H9 (cell line): Measurements from ENCODE around the gene SLA2. TPM values are rescaled to one million over a fixed set of nuclear protein-coding genes. Genes with fewer than 3 reads are reported as not detected.

ENCODE experiments used
- DNase-seq: peaks from one replicate; pipeline ENCODE4 v3.0.0-alpha.2; 2017
- H2AFZ ChIP-seq: one replicate; pipeline ENCODE4 v1.6.1; 2013; ENCODE audit warnings: mild to moderate bottlenecking, low read length, control low read depth, moderate library complexity
- H2AK5ac ChIP-seq: 2 replicates; pipeline ENCODE4 v1.6.1; 2013; ENCODE audit warnings: low read length, control low read depth, mixed read lengths; ENCODE audit not compliant: insufficient read length
- H2BK120ac ChIP-seq: one replicate; pipeline ENCODE4 v1.6.1; 2013; ENCODE audit warnings: low read depth, mild to moderate bottlenecking, low read length, control low read depth, inconsistent platforms; ENCODE audit not compliant: poor library complexity, severe bottlenecking
- H2BK12ac ChIP-seq: 2 replicates; pipeline ENCODE4 v1.6.1; 2013; ENCODE audit warnings: low read length, control low read depth, mixed read lengths, low read depth; ENCODE audit not compliant: insufficient read length
- H2BK15ac ChIP-seq: 2 replicates; pipeline ENCODE4 v1.6.1; 2013; ENCODE audit warnings: low read depth, low read length, control low read depth
- H2BK20ac ChIP-seq: one replicate; pipeline ENCODE4 v1.6.1; 2013; ENCODE audit warnings: low read depth, mild to moderate bottlenecking, low read length, control low read depth, inconsistent platforms; ENCODE audit not compliant: poor library complexity, severe bottlenecking
- H2BK5ac ChIP-seq: 2 replicates; pipeline ENCODE4 v1.6.1; 2013; ENCODE audit warnings: low read length, control low read depth, mixed read lengths; ENCODE audit not compliant: insufficient read length
- H3K14ac ChIP-seq: 2 replicates; pipeline ENCODE4 v1.6.1; 2013; ENCODE audit warnings: low read length, control low read depth; ENCODE audit not compliant: insufficient read depth
- H3K18ac ChIP-seq: 2 replicates; pipeline ENCODE4 v1.6.1; 2013; ENCODE audit warnings: low read depth, mild to moderate bottlenecking, mixed read lengths, low read length, control low read depth; ENCODE audit not compliant: insufficient read length
- H3K23ac ChIP-seq: 2 replicates; pipeline ENCODE4 v1.6.1; 2013; ENCODE audit warnings: low read length, control low read depth, mixed read lengths, low read depth; ENCODE audit not compliant: insufficient read length
- H3K23me2 ChIP-seq: 2 replicates; pipeline ENCODE4 v1.6.1; 2013; ENCODE audit warnings: low read depth, mild to moderate bottlenecking, mixed read lengths, low read length, control low read depth; ENCODE audit not compliant: insufficient read length, poor library complexity, severe bottlenecking
- H3K27ac ChIP-seq: 2 replicates; pipeline ENCODE4 v1.5.1; 2013; ENCODE audit warnings: low read length, control low read depth, mixed read lengths, low read depth; ENCODE audit not compliant: insufficient read length
- H3K27me3 ChIP-seq: 2 replicates; pipeline ENCODE4 v1.6.1; 2013; ENCODE audit warnings: low read length, control low read depth, inconsistent platforms; ENCODE audit not compliant: insufficient read depth
- H3K4ac ChIP-seq: 2 replicates; pipeline ENCODE4 v1.6.1; 2013; ENCODE audit warnings: low read depth, mild to moderate bottlenecking, control low read depth, inconsistent platforms, low read length, moderate library complexity
- H3K4me1 ChIP-seq: 2 replicates; pipeline ENCODE4 v1.6.1; 2013; ENCODE audit warnings: low read length, control low read depth, inconsistent platforms; ENCODE audit not compliant: insufficient read depth
- H3K4me2 ChIP-seq: 2 replicates; pipeline ENCODE4 v1.6.1; 2013; ENCODE audit warnings: low read length, control low read depth, mixed read lengths; ENCODE audit not compliant: insufficient read length, insufficient read depth
- H3K56ac ChIP-seq: 2 replicates; pipeline ENCODE4 v1.6.1; 2013; ENCODE audit warnings: low read depth, mild to moderate bottlenecking, mixed read lengths, low read length, control low read depth; ENCODE audit not compliant: insufficient read length
- H3K79me1 ChIP-seq: 2 replicates; pipeline ENCODE4 v1.6.1; 2013; ENCODE audit warnings: low read depth, mild to moderate bottlenecking, moderate library complexity, low read length, control low read depth, inconsistent platforms; ENCODE audit not compliant: insufficient read depth, poor library complexity, severe bottlenecking
- H3K79me2 ChIP-seq: 2 replicates; pipeline ENCODE4 v1.6.1; 2013; ENCODE audit warnings: low read length, control low read depth, inconsistent platforms; ENCODE audit not compliant: insufficient read depth
- H3K9ac ChIP-seq: 2 replicates; pipeline ENCODE4 v1.6.1; 2013; ENCODE audit warnings: low read length, control low read depth, mixed read lengths; ENCODE audit not compliant: insufficient read length; ENCODE audit errors: extremely low read depth
- H3K9me3 ChIP-seq: one replicate; pipeline ENCODE4 v1.6.1; 2013; ENCODE audit warnings: low read depth, low read length, inconsistent platforms; ENCODE audit not compliant: control insufficient read depth
- H3T11ph ChIP-seq: one replicate; pipeline ENCODE4 v1.6.1; 2013; ENCODE audit warnings: mild to moderate bottlenecking, low read length, control low read depth, inconsistent platforms
- H4K20me1 ChIP-seq: one replicate; pipeline ENCODE4 v1.6.1; 2013; ENCODE audit not compliant: control insufficient read depth, insufficient read length, insufficient read depth
- H4K5ac ChIP-seq: 2 replicates; pipeline ENCODE4 v1.6.1; 2013; ENCODE audit warnings: low read depth, mild to moderate bottlenecking, mixed read lengths, low read length, control low read depth; ENCODE audit not compliant: insufficient read length
- H4K8ac ChIP-seq: replicated peaks from 2 replicates; pipeline ENCODE4 v1.6.1; 2013; ENCODE audit warnings: low read length, control low read depth, mixed read lengths, low read depth; ENCODE audit not compliant: insufficient read length
- H4K91ac ChIP-seq: 2 replicates; pipeline ENCODE4 v1.6.1; 2013; ENCODE audit warnings: low read depth, mild to moderate bottlenecking, moderate library complexity, mixed read lengths, low read length, control low read depth; ENCODE audit not compliant: insufficient read length
- H3K27ac Mint-ChIP-seq, 3 experiments: 2 replicates in 2 of 3; 3 replicates in 1 of 3; pipeline ENCODE4 v1.8.0; 2020 to 2021; ENCODE audit warnings: mixed read lengths in 3 of 3, mild to moderate bottlenecking in 1 of 3, moderate library complexity in 1 of 3
- H3K27me3 Mint-ChIP-seq: 2 replicates; pipeline ENCODE4 v1.8.0; 2021; ENCODE audit warnings: low read depth, mild to moderate bottlenecking, moderate library complexity, mixed read lengths
- H3K36me3 Mint-ChIP-seq, 3 experiments: 2 replicates in 2 of 3; 3 replicates in 1 of 3; pipeline ENCODE4 v1.8.0; 2020 to 2021; ENCODE audit warnings: low read depth in 3 of 3, mixed read lengths in 3 of 3; ENCODE audit not compliant: insufficient read depth in 1 of 3
- H3K4me1 Mint-ChIP-seq, 2 experiments: 2 replicates each; pipeline ENCODE4 v1.8.0; 2020; ENCODE audit warnings: mixed read lengths in 2 of 2
- H3K4me3 Mint-ChIP-seq, 2 experiments: 2 replicates in 1 of 2; 3 replicates in 1 of 2; pipeline ENCODE4 v1.8.0; 2020 to 2021; ENCODE audit warnings: mild to moderate bottlenecking in 2 of 2, mixed read lengths in 2 of 2, moderate library complexity in 1 of 2
- H3K9me3 Mint-ChIP-seq, 2 experiments: 2 replicates in 1 of 2; 3 replicates in 1 of 2; pipeline ENCODE4 v1.8.0; 2020; ENCODE audit warnings: mild to moderate bottlenecking in 2 of 2, mixed read lengths in 2 of 2, moderate library complexity in 1 of 2
- CTCF ChIP-seq: fragments of 200-600 bp; sonication (generic); conservative IDR thresholded peaks from 3 replicates; pipeline ENCODE4 v1.8.0; 2021; ENCODE audit warnings: antibody characterized with exemption, mild to moderate bottlenecking
- WGBS: extraction: QIAGEN DNeasy Blood & Tissue Kit; methylation state at CpG from one replicate; pipeline ENCODE4 v1.1.7; 2013; ENCODE audit warnings: missing lambda C conversion rate, low lambda C conversion rate, mixed read lengths; ENCODE audit not compliant: insufficient read length; ENCODE audit errors: extremely low coverage; 5-methylcytosine and 5-hydroxymethylcytosine counted together
- total RNA-seq: library from RNA; stranded (reverse); gene quantifications from 2 replicates; pipeline ENCODE4 v1.2.1, GENCODE V29; 2021

The SLA2 gene
- total RNA-seq, 1 experiment from 2014 or later, result 0.20 TPM

GRCh38 chr20:36571564-36572504 is 74.2 kb downstream of the SLA2 start:
- Mint-ChIP-seq H3K36me3 (peaks cover 1 to 15% (median 11%) of the 10 kb centered on the region in 3 experiments; a peak in 6 of 7 replicates), H3K27ac (peak overlapping the region; percentile 98 to 99 (median 99)), H3K27me3 (no peaks in the 10 kb centered on the region), H3K4me3 (peak overlapping the region; percentile 76 to 77), H3K9me3 (no peaks in the 10 kb centered on the region; a peak in 1 of 5 replicates), H3K4me1 (peaks cover 56% of the 10 kb centered on the region in 2 experiments)
- H4K5ac ChIP-seq, result no peak overlapping the region
- peaks cover 6% of the 10 kb centered on the region; the same call in 1 of the 2 replicates for H3K79me2 ChIP-seq
- H3K9ac ChIP-seq, result peak overlapping the region; percentile 63
- H4K20me1 ChIP-seq, result no peaks in the 10 kb centered on the region
- H2BK12ac ChIP-seq, result peak overlapping the region; percentile 56
- WGBS, result no CpG with 5 or more reads among the region's 17 CpGs
- H3K27me3 ChIP-seq, result no peaks in the 10 kb centered on the region
- H2BK120ac ChIP-seq, result no peak overlapping the region
- H3K79me1 ChIP-seq, result no peaks in the 10 kb centered on the region
- peak overlapping the region; percentile 66; the same call in 1 of the 2 replicates for H3K14ac ChIP-seq
- H3K23ac ChIP-seq, result no peak overlapping the region
- no peak overlapping the region; the same call in 1 of the 2 replicates for H3K4ac ChIP-seq
- TF ChIP-seq CTCF, result peak; percentile 22; the same call in 1 of the 3 replicates
- no peak overlapping the region for H3T11ph ChIP-seq
- no peaks in the 10 kb centered on the region for H3K9me3 ChIP-seq
- H2BK15ac ChIP-seq, result no peak overlapping the region
- H4K8ac ChIP-seq, result no peak overlapping the region
- peaks cover 30% of the 10 kb centered on the region for H3K23me2 ChIP-seq
- H3K27ac ChIP-seq, result peak overlapping the region; percentile 10
- no peak overlapping the region for H3K56ac ChIP-seq
- H3K4me2 ChIP-seq, result peak overlapping the region; percentile 52
- H2BK20ac ChIP-seq, result no peak overlapping the region
- H4K91ac ChIP-seq, result peak overlapping the region; percentile 37
- no peak overlapping the region for H2BK5ac ChIP-seq
- peaks cover 8% of the 10 kb centered on the region for H3K4me1 ChIP-seq
- DNase-seq, result peak; percentile 91
- no peak overlapping the region for H2AK5ac ChIP-seq
- H2AFZ ChIP-seq, result no peak overlapping the region
- peak overlapping the region; percentile 37 for H3K18ac ChIP-seq
